Mesenteric fat pad (tissue), 1 donor: ENCODE measurements around the gene KCND3. TPM values are rescaled to one million over a fixed set of nuclear protein-coding genes. Genes with fewer than 3 reads are reported as not detected.

Experiments used
- DNase-seq: peaks from one replicate; pipeline ENCODE4 v3.0.0-alpha.2; 2020; ENCODE audit warnings: low spot score
- total RNA-seq: library from RNA; stranded (reverse); fragmentation: NEBNext Ultra II Directional; extraction: Animal tissue kit (Norgen Biotek cat#: 25700); gene quantifications from one replicate; pipeline ENCODE4 v1.2.1, GENCODE V29; 2021
- donor health status: DM: yes; HTN: yes; CAD: no.

Gene KCND3
- total RNA-seq, 1 donor from 2014 or later = 18.4 TPM

GRCh38 chr1:111851552-111851951 is 137.9 kb downstream of the KCND3 start:
- no peak for DNase-seq

- DNase-seq = peak; percentile 64
These were observed 139.4 kb downstream of the KCND3 start for GRCh38 chr1:111850109-111850508.

GRCh38 chr1:111848852-111849545 is 140.5 kb downstream of the KCND3 start:
- peak; percentile 60 for DNase-seq

GRCh38 chr1:111847466-111847865 is 142.0 kb downstream of the KCND3 start:
- peak; percentile 57 for DNase-seq

- DNase-seq = peak; percentile 53
These were observed 142.6 kb downstream of the KCND3 start for GRCh38 chr1:111846842-111847241.

GRCh38 chr1:111843177-111843576 is 146.3 kb downstream of the KCND3 start:
- peak; percentile 57 for DNase-seq

GRCh38 chr1:111842411-111842810 is 147.1 kb downstream of the KCND3 start:
- DNase-seq = peak; percentile 51

GRCh38 chr1:111841746-111842145 is 147.7 kb downstream of the KCND3 start:
- peak; percentile 62 for DNase-seq

GRCh38 chr1:111841189-111841588 is 148.3 kb downstream of the KCND3 start:
- peak; percentile 1 for DNase-seq

- peak; percentile 20 for DNase-seq
These were observed 152.1 kb downstream of the KCND3 start for GRCh38 chr1:111837393-111837792.

GRCh38 chr1:111836111-111836510 is 153.4 kb downstream of the KCND3 start:
- DNase-seq = peak; percentile 73

GRCh38 chr1:111835514-111835913 is 154.0 kb downstream of the KCND3 start:
- no peak for DNase-seq

GRCh38 chr1:111834956-111835355 is 154.5 kb downstream of the KCND3 start:
- DNase-seq = peak; percentile 65

GRCh38 chr1:111833334-111833733 is 156.1 kb downstream of the KCND3 start:
- DNase-seq = peak; percentile 3

- DNase-seq = peak; percentile 43
These were observed 156.8 kb downstream of the KCND3 start for GRCh38 chr1:111832521-111833155.

- DNase-seq = peak; percentile 12
These were observed 158.3 kb downstream of the KCND3 start for GRCh38 chr1:111831153-111831552.

- DNase-seq = peak; percentile 55
These were observed 161.5 kb downstream of the KCND3 start for GRCh38 chr1:111827946-111828345.

GRCh38 chr1:111826278-111826677 is 163.2 kb downstream of the KCND3 start:
- DNase-seq = peak; percentile 14

- peak; percentile 20 for DNase-seq
These were observed 164.3 kb downstream of the KCND3 start for GRCh38 chr1:111825217-111825616.

GRCh38 chr1:111822138-111822537 is 167.3 kb downstream of the KCND3 start:
- peak; percentile 4 for DNase-seq

- DNase-seq = peak; percentile 69
These were observed 168.2 kb downstream of the KCND3 start for GRCh38 chr1:111821121-111821745.

- DNase-seq = peak; percentile 47
These were observed 169.8 kb downstream of the KCND3 start for GRCh38 chr1:111819566-111820263.
